ENCODE measurements around the gene EYS. TPM values are rescaled to one million over a fixed set of nuclear protein-coding genes. Genes with fewer than 3 reads are reported as not detected.

Gene EYS
- total RNA-seq, 4 donors from 2014 or later, result under 0.01 TPM; not detected in 3

GRCh38 chr6:65295812-65296211, 411.2 kb downstream of the EYS start:
- Histone ChIP-seq H3K27me3 (no peaks in the 10 kb centered on the region), H3K4me3 (no peak overlapping the region), H3K27ac (replicated peaks in 1 of 4) (no peak overlapping the region), H3K4me1 (no peaks in the 10 kb centered on the region), H3K36me3 (no peaks in the 10 kb centered on the region), H3K9me3 (no peaks in the 10 kb centered on the region)
- DNase-seq (ENCODE audit: extremely low spot score), result no peak
- 69% methylated on average over 4 of the region's 4 CpGs for WGBS
- intact Hi-C loops (cut with DNase I), result no loop called here
- TF ChIP-seq POLR2AphosphoS5 (IDR thresholded peaks at IDR 0.05) (no peak), CTCF (IDR thresholded peaks at IDR 0.05) (no peak), POLR2A (IDR thresholded peaks at IDR 0.05; ENCODE audit: low read depth) (no peak), EP300 (IDR thresholded peaks at IDR 0.05) (no peak)

GRCh38 chr6:65289491-65289890, 417.5 kb downstream of the EYS start:
- Histone ChIP-seq H3K27ac (replicated peaks in 1 of 4) (no peak overlapping the region), H3K4me1 (no peaks in the 10 kb centered on the region), H3K9me3 (no peaks in the 10 kb centered on the region), H3K27me3 (no peaks in the 10 kb centered on the region), H3K36me3 (no peaks in the 10 kb centered on the region), H3K4me3 (no peak overlapping the region)
- DNase-seq (ENCODE audit: extremely low spot score), result no peak
- intact Hi-C loops (cut with DNase I), result no loop called here
- TF ChIP-seq EP300 (IDR thresholded peaks at IDR 0.05), result no peak
- no peak for TF ChIP-seq POLR2AphosphoS5 (IDR thresholded peaks at IDR 0.05)
- no peak for TF ChIP-seq POLR2A (IDR thresholded peaks at IDR 0.05; ENCODE audit: low read depth)
- TF ChIP-seq CTCF (IDR thresholded peaks at IDR 0.05), result no peak
- WGBS, result 69% methylated on average over 2 of the region's 2 CpGs

GRCh38 chr6:65285275-65285674, 421.8 kb downstream of the EYS start:
- Histone ChIP-seq H3K27ac (replicated peaks in 1 of 4) (no peak overlapping the region), H3K4me3 (no peak overlapping the region), H3K9me3 (no peaks in the 10 kb centered on the region), H3K27me3 (no peaks in the 10 kb centered on the region), H3K36me3 (no peaks in the 10 kb centered on the region), H3K4me1 (no peaks in the 10 kb centered on the region)
- DNase-seq (ENCODE audit: extremely low spot score), result no peak
- TF ChIP-seq POLR2A (IDR thresholded peaks at IDR 0.05; ENCODE audit: low read depth) (no peak), CTCF (IDR thresholded peaks at IDR 0.05) (no peak)
- intact Hi-C loops (cut with DNase I), result no loop called here

- intact Hi-C loops (cut with DNase I), result no loop called here
Measured at GRCh38 chr6:65280060-65280459, 427.0 kb downstream of the EYS start.

More at GRCh38 chr6:65280060-65280459, 427.0 kb downstream of the EYS start:
- Histone ChIP-seq H3K27me3 (no peaks in the 10 kb centered on the region), H3K27ac (replicated peaks in 1 of 4) (no peak overlapping the region), H3K4me3 (no peak overlapping the region), H3K4me1 (no peaks in the 10 kb centered on the region), H3K36me3 (no peaks in the 10 kb centered on the region), H3K9me3 (no peaks in the 10 kb centered on the region)
- 82% methylated on average over 3 of the region's 3 CpGs for WGBS
- no peak for DNase-seq (ENCODE audit: extremely low spot score)
- TF ChIP-seq POLR2AphosphoS5 (IDR thresholded peaks at IDR 0.05) (no peak), POLR2A (IDR thresholded peaks at IDR 0.05; ENCODE audit: low read depth) (no peak), CTCF (IDR thresholded peaks at IDR 0.05) (no peak)
